HG02943 (cell line): ENCODE measurements around the gene KRTAP5-6.

Experiments used
- ATAC-seq: cut with Tn5 transposase; IDR thresholded peaks from one replicate; pipeline ENCODE4 v1.9.1; 2021; ENCODE audit warnings: mild to moderate bottlenecking, low read depth, moderate library complexity; ENCODE audit not compliant: unreplicated experiment

Gene KRTAP5-6

DNA sequence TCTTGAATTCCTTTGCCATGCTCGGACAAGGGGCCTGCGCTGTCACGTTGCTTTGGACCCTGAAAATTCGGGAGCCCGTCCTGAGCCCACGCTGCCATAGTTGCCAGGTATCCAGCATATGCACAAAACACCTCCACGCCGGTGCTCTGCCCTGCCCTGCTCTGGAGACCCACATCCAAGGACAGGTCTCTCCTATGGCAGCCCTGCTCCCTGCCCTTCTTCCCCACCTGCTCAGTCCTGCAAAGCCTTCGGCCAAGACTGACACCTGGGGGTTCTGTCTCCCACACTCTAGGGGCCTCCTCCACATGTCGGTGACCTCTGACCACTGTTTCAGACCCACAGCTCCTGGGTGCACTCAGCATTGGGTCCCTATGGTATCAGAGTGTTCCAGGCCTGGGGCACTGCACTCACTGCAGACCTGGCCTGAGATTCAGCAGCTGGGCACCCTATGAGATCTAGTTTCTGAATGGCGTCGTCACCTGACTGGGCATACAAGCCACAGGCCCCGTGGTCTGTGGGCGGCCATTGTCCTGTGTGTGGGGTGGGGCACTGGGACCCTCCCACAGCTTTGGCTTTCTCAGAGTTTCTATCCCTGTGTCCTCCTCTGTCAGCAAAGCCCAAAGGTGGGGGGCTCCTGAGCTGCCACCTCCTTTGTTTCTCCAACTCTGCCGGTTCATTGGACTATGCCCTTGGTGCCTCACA lies 2.0 kb upstream of the KRTAP5-6 start:
- no peak for ATAC-seq

DNA sequence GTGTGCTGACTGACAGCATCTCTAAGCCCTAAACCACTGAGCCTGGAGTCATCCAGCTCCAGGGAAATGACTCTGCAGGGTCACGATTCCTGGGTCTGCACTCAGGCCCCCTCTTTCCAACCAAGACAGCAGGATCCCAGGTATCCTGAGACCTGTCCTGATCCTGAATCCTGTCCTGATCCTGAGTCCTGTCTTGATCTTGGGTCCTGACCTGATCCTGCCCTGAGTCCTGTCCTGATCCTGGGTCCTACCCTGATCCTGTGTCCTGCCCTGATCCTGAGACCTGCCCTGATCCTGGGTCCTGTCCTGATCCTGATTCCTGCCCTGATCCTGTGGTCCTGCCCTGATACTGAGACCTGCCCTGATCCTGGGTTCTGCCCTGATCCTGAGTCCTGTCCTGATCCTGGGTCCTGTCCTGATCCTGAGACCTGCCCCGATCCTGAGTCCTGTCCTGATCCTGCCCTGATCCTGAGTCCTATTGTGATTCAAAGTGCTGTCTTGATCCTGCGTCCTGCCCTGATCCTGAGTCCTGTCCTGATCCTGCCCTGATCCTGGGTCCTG lies 1.4 kb upstream of the KRTAP5-6 start:
- no peak for ATAC-seq

DNA sequence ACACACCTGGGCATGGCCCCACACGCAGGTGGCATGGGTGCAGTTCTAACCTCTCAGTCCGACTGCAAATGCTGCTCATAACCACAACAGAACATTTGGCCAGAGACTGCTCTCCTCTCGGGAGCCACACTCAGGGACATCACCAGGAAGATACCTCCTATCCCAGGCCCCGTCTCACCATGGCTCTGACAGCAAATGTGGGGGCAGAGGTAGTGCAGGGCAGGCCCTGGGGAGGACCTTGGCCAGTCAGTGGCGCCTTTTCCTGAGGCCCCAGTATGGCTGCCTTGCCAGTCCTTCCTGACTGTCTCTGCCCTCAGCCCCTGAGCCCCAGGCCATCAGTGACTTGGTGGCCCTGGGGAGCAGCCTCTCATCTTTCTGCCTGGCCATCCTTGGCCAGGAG lies 2.8 kb downstream of the KRTAP5-6 start:
- ATAC-seq: no peak

DNA sequence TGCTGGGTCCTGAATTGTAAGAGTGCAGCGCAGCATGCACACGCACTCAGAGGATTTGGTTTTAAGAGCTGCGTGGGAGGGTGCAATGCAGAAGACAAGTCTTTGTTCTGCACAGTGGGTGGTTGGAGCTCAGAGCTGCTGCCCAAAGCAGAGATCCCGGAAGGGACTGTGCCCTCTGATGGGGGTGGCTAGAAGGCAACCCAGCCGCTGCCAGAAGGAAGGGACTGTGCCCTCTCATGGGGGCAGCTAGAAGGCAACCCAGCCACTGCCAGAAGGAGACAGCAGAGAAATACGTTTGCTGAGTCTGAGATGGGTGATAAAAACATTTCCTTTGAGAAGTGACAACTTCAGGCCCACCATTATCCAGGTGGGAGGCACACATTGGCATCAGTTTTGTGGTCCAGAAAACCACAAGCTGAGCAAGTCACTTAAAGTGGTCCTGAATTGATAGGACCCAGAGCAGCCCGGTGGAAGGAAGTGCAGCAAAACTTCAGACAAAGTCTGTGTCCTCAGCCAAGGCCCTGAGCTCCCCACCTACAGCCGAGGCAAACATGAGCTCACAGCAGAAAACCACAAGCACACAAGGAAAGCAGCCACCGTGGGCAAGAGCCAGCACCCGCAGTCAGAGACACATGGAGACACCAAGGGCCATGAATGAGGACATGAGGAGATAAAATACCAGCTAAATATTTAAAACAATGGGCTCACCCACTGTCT lies 4.3 kb downstream of the KRTAP5-6 start:
- ATAC-seq: no peak

DNA sequence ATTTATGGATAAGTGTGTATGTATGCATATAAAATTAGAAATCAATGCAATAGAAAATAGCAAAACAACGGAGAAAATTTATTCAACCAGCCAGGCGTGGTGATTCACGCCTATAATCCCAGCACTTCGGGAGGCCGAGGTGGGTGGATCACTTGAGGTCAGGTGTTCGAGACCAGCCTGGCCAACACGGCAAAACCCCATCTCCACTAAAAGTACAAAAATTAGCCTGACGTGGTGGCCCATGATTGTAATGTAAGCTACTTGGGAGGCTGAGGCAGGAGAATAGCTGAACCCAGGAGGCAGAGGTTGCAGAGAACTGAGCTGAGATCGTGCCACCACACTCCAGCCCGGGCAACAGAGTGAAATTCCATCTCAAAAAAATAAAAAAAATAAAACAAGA lies 5.5 kb downstream of the KRTAP5-6 start:
- ATAC-seq: no peak

DNA sequence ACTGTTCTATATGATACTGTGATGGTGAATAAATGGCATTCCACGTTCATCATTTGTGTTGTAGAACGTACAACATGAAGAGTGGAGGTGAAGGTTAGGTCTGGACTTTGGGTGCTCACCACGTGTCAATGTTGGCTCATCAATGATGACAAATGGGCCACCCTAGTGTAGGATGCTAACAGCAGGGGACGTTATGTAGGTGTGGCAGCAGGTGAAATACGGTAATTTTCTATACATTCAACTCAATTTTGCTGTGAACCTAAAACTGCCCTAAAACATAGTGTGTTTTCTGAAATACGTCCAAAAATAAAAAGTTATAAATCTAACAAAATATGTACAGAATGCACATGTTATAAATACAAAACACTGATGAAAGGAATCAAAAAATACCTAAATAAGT lies 6.2 kb downstream of the KRTAP5-6 start:
- no peak for ATAC-seq

DNA sequence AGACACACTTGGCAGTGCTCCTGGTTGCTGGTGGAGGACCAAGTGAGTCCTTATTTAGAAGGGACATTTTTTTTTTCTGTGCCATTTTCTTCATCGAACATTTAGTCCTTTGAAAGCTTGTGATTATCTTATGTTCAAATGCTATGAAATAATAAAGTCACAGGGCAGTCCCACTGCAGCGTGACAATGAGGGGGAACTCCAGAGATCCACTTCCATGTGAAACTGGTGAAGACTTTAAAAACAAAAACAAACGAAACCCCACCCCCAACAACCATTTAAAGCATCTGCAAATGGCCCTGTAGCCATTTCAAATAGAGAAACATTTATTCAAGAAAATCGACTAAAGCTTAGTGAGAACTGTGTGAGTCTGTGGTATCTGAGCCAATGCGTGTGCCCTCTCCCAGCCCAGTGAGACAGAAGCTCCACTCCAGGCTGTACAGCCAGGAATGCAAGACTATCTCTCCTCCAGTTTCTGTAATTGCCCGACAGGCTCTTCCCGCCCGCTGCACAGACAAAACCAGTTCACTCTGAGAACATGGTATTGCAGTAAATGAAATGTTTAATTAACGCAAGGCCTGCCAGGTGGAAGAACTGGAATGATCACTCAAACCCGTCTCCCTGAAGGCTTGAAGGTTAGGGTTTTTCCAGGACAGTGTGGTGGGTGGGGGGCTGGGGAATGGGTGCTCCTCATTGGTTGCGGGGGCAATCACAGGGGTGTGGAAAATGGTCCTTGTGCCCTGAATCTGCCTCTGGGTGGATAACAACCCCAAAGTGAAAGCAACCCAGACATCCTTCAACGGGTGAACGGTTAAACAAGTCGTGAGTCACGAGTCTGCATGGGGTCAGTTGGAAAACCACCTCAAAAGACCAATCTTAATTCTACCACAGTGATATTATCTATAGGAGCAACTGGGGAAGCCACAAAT lies 8.4 kb downstream of the KRTAP5-6 start:
- no peak for ATAC-seq

DNA sequence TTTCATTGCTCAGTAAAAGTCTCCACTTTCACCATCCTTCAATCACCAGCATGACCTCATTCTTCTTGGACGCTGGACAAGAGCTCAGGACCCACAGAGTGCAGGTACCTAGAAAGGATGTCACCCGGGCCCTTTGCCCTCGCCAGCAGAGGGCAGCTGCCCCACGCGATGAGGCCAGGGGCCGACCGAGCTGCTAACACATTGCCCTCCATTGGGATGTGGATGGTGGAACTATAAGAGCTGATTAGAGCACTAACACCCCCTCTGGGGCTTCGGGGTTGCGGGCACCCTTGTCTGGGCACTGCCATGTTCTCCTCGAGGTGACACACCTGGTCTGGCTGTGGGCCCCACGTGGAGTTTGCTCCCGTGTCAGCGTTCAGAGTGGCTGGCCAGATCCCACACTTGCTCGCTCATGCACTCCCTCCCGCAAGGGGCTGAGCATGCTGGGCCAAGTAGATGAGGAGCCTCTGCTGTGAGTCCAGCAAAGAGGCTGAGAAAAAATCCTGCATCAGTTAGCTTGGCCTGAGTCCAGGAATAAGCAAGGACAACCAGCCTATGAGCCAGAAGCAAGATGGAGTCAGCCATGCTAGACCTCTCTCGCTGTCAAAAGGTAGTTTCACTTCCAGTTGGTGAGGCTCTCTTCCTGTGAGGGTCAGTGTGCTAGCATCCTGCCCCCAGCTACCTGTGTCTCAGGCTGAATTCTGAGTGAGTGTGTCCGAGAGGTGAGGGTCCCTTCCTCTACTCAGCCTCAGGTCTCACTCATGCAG lies 9.8 kb downstream of the KRTAP5-6 start:
- ATAC-seq: no peak

DNA sequence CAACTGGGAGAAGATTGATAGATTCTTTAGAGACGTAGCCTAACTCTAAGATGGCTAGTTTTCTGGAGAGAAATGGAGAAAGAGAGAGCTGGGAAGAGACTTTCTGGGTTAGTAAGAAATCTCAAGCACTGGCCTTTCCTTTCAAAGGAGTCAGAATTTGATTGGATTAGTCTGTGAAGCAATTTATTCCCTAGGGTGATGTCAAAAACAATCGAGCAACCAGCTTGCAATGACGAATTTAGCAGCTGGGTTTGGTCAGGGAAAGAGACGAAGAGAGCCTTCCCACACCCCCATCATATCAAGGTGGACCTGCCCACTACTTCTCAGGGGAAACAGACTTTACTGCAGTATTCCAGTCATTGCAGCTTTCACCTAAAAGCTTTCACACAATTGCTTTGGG lies 10.8 kb downstream of the KRTAP5-6 start:
- no peak for ATAC-seq

DNA sequence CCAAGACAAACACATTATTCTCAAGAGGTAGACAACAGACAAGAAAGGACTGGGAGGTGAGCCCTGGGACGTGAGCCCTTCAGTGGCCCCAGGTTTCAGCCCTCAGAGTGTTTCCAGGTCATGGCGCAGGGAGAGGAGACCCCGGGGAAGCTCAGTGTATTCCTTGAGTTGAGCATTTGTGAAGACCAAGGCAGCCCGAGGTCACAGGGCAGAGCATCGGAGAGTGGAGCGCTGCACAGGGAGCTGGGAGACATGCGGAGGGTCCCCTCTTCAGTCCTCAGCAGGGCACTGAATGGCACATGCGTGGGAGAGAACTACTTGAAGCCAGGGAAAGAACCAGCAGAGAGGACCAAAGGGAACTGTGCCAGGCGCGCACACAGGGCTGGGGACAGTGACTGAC lies 11.7 kb downstream of the KRTAP5-6 start:
- ATAC-seq: no peak

DNA sequence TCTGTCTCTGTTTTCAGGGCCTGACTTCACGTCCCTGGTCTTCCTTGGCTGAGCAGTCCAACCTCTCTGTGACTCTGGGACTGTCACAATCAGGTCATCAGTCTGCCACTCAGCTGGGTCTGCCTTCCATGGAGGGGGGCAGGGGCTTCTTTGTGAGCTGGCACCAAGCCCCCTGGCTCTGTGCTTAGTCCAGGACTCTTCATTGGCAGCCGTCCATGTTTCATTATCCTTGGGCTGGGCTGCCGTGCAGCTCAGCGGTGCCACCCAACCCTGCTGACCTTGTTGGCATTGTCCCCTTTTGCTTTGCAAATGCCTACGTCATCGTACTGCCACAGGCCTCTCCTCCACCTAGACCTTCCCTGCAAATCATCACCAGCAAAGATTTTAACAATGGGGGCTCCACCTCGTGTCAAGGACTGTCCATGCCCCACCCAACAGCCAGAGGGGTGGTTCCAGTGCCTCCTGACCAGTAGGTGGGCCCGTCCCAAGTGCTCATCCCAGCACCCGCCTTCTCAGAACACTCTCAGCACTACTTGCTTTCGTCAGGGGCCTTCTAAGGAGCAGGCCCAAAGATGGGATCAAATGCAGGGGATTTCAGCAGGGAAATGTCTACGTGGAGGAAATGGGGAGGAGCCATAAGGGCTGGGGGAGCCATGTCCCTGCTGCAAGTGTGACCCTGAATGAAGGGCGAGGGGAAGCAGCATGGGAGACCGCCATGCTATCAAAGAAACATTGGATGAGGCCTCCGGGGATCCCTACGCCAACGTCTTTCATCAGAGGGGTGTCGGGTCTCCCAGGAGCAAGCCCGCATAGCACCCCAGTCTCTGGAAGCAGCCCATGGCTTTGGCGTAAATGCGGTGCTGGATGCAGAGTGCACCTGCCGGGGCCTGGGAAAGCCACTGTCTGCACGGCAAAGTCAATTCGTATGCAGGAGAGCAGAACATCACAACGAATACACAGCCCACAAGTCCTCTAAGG lies 18.2 kb downstream of the KRTAP5-6 start:
- ATAC-seq: no peak

DNA sequence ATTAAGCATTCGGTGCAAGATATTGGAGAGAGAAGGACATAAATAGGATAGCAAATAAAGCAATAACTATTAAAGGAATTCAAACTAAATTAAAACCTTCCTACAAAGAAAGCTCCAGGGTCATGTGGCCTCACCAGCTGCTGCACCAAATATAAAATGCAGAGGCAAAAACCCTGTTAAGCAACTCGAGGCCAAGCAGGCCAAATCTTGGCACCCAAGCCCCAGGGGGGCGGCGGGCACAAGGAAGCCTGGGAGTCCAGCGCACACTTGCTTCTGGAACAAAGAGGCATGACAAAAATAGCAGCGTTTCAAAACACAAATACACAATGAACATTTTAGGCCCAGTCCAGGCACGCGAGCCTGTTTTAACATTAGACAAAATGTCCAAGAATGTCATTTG lies 20.8 kb downstream of the KRTAP5-6 start:
- ATAC-seq: no peak

DNA sequence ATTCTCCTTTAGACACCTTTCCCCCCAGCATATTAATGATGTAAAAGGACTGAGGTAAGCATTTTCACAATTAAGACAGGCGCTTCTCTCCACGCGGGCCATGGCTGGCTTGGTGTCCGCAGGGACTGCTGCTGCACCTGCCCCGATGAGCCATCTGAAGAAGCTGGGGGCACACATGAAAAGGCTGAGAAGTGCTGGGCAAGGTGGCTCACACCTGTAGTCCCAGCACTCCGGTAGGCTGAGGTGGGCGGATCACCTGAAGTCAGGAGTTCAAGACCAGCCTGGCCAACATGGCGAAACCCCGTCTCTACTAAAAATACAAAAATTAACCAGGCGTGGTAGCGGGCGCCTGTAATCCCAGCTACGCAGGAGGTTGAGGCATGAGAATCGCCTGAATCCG lies 21.3 kb downstream of the KRTAP5-6 start:
- ATAC-seq: no peak

DNA sequence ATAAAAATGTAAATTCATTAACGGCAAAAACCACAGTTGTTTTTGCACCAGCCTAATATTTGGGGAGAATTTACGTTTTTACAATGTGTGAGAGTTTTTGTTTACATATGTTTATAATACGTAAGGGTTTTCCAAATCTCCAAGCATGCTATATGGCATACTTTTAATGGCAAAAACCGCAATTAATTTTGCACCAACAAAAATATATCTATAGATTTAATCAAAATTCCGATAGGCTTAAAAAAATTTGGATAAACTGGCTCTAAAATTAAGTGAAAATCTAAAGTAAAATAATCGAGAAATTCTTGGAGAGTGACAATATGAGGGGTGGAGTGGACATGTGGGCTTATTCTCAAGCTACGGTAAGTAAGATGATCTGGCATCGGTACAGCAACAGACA lies 22.8 kb downstream of the KRTAP5-6 start:
- ATAC-seq: no peak

DNA sequence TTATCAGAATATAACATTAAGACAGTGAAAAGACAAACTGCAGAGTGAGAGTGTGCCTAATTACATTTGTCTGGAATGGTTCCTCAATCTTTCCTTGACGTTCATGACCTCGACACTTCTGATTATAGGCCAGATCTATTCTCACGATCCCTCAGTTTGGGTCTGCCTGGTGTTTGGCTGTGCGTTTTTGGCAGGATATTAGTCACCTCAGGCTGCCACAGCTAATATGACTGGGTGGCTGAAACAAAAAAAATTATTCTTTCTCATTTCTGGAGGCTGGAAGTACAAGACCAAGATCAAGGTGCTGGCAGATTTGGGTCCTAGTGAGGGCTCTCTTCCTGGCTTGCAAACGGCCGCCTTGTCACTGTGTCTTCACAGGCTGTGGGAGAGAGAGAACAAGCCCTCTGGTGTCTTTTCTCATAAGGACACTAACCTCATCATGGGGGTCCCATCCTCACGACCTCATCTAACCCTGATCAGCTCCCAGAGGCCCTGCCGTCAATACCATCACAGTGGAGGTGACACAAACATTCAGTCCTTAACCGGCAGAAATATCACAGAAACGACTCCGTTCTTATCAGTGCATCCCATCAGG lies 30.2 kb downstream of the KRTAP5-6 start:
- ATAC-seq: no peak

DNA sequence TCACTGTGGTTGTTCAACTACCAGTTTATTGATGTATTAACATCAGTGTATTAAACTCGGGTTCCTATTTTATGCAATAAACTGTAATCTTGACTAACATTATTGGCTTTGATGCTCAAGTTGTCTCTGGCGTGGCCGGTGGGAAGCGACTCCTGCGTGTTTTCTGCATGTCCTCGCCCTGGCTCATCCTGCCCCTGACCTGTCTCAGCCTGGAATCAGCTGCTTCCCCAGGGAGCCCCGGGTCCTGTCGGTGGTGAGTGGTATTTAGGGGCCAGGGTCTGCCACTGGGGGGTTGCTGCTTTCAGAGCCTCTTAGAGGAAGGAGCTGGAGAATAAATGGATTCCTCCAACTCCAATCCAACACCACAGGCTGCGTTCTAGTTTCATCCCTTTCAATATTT lies 30.9 kb downstream of the KRTAP5-6 start:
- no peak for ATAC-seq

DNA sequence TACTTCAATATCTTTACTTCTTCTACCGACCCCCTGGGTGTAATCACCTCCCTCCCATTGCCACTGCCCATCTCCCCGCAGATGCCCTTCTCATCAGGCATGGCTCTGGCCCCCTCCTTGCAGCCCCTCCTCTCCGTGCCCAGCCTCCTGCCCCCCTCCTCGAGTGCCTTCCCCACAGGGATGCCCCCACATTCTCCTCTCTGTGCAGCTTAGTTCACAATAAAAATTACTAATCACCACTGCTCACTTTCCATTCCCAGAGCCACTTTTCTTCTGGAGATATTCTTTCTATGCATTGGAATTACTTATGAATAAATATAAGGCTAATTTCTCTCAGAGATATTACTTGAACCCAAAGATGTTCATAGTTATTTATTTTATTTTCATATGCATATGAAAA lies 31.3 kb downstream of the KRTAP5-6 start:
- ATAC-seq: no peak

DNA sequence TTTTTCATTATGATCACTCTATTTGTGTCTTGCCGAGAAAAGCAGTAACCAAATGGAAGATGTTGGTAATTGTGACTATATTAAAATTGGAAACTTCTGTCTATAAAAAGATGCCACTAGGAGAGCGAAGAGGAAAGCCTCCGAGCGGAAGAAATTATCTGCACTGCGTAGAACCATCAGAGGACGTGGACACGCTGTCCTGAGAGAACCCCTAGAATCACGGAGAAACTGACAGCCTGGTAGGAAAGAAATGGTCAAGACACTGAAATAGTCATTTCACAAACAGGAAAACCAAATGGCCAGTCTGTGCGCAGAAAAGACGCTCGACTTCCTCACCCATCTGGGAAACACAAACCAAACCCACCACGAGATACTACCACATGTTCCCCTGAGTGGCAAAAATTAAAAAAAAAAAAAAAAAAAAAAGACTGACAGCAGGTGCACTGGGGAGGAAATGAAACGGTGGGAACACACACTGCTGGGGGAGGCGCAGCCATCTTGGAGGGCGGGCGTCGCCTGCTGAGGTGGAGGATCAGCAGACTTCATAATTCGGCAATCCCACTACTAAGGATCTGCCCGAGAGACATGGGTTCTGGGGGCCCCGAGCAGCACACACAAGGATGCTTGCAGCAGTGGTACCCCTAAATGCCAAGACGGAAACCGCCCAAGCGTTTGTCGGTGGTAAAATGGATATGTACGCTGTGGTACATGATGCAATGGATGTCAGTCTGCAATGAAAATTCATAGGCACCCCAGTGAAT lies 32.1 kb downstream of the KRTAP5-6 start:
- no peak for ATAC-seq
